ENCODE measurements around the gene SEC22A.

SEC22A gene

GRCh38 chr3:123158899-123159390, 42.8 kb upstream of the SEC22A start:
- Histone ChIP-seq H3K36me3 (ENCODE audit: insufficient read depth, low read depth, low read length) (peaks cover 60% of the 10 kb centered on the region), H3K27ac (ENCODE audit: low read length) (no peak overlapping the region), H3K9me3 (ENCODE audit: insufficient read depth, low read depth, low read length) (no peaks in the 10 kb centered on the region), H3K9ac (ENCODE audit: low read depth, low read length) (no peak overlapping the region), H3K4me1 (ENCODE audit: insufficient read depth, low read length) (no peaks in the 10 kb centered on the region), H3K27me3 (ENCODE audit: insufficient read depth, low read length) (no peaks in the 10 kb centered on the region), H3K4me3 (ENCODE audit: low read length) (no peak overlapping the region)

GRCh38 chr3:123159926-123160635, 41.7 kb upstream of the SEC22A start:
- Histone ChIP-seq H3K9ac (ENCODE audit: low read depth, low read length) (no peak overlapping the region), H3K4me3 (ENCODE audit: low read length) (no peak overlapping the region), H3K9me3 (ENCODE audit: insufficient read depth, low read depth, low read length) (no peaks in the 10 kb centered on the region), H3K27ac (ENCODE audit: low read length) (no peak overlapping the region), H3K36me3 (ENCODE audit: insufficient read depth, low read depth, low read length) (peaks cover 61% of the 10 kb centered on the region), H3K27me3 (ENCODE audit: insufficient read depth, low read length) (no peaks in the 10 kb centered on the region), H3K4me1 (ENCODE audit: insufficient read depth, low read length) (no peaks in the 10 kb centered on the region)

- H3K36me3 ChIP-seq (ENCODE audit: insufficient read depth, low read depth, low read length): peaks cover 56% of the 10 kb centered on the region
- H3K27me3 ChIP-seq (ENCODE audit: insufficient read depth, low read length): no peaks in the 10 kb centered on the region
- H3K4me3 ChIP-seq (ENCODE audit: low read length): no peak overlapping the region
- H3K9ac ChIP-seq (ENCODE audit: low read depth, low read length): no peak overlapping the region
- no peak overlapping the region for H3K27ac ChIP-seq (ENCODE audit: low read length)
- H3K4me1 ChIP-seq (ENCODE audit: insufficient read depth, low read length): no peaks in the 10 kb centered on the region
- H3K9me3 ChIP-seq (ENCODE audit: insufficient read depth, low read depth, low read length): no peaks in the 10 kb centered on the region
Measured at GRCh38 chr3:123161167-123161566, 40.6 kb upstream of the SEC22A start.

- H3K9me3 ChIP-seq (ENCODE audit: insufficient read depth, low read depth, low read length): no peaks in the 10 kb centered on the region
- peaks cover 51% of the 10 kb centered on the region for H3K36me3 ChIP-seq (ENCODE audit: insufficient read depth, low read depth, low read length)
- H3K27me3 ChIP-seq (ENCODE audit: insufficient read depth, low read length): no peaks in the 10 kb centered on the region
- H3K4me1 ChIP-seq (ENCODE audit: insufficient read depth, low read length): no peaks in the 10 kb centered on the region
- H3K27ac ChIP-seq (ENCODE audit: low read length): no peak overlapping the region
- no peak overlapping the region for H3K9ac ChIP-seq (ENCODE audit: low read depth, low read length)
- no peak overlapping the region for H3K4me3 ChIP-seq (ENCODE audit: low read length)
Measured at GRCh38 chr3:123163141-123163540, 38.6 kb upstream of the SEC22A start.

GRCh38 chr3:123165163-123165562, 36.6 kb upstream of the SEC22A start:
- Histone ChIP-seq H3K36me3 (ENCODE audit: insufficient read depth, low read depth, low read length) (peaks cover 43% of the 10 kb centered on the region), H3K27me3 (ENCODE audit: insufficient read depth, low read length) (no peaks in the 10 kb centered on the region), H3K9ac (ENCODE audit: low read depth, low read length) (no peak overlapping the region), H3K27ac (ENCODE audit: low read length) (no peak overlapping the region), H3K9me3 (ENCODE audit: insufficient read depth, low read depth, low read length) (no peaks in the 10 kb centered on the region), H3K4me3 (ENCODE audit: low read length) (no peak overlapping the region), H3K4me1 (ENCODE audit: insufficient read depth, low read length) (no peaks in the 10 kb centered on the region)

- Histone ChIP-seq H3K4me1 (ENCODE audit: insufficient read depth, low read length) (no peaks in the 10 kb centered on the region), H3K36me3 (ENCODE audit: insufficient read depth, low read depth, low read length) (peaks cover 20% of the 10 kb centered on the region), H3K9ac (ENCODE audit: low read depth, low read length) (no peak overlapping the region), H3K4me3 (ENCODE audit: low read length) (no peak overlapping the region), H3K9me3 (ENCODE audit: insufficient read depth, low read depth, low read length) (no peaks in the 10 kb centered on the region), H3K27ac (ENCODE audit: low read length) (no peak overlapping the region), H3K27me3 (ENCODE audit: insufficient read depth, low read length) (no peaks in the 10 kb centered on the region)
Measured at GRCh38 chr3:123167686-123168085, 34.1 kb upstream of the SEC22A start.

GRCh38 chr3:123168122-123168521, 33.6 kb upstream of the SEC22A start:
- Histone ChIP-seq H3K4me1 (ENCODE audit: insufficient read depth, low read length) (no peaks in the 10 kb centered on the region), H3K4me3 (ENCODE audit: low read length) (no peak overlapping the region), H3K9ac (ENCODE audit: low read depth, low read length) (no peak overlapping the region), H3K9me3 (ENCODE audit: insufficient read depth, low read depth, low read length) (no peaks in the 10 kb centered on the region), H3K36me3 (ENCODE audit: insufficient read depth, low read depth, low read length) (peaks cover 20% of the 10 kb centered on the region), H3K27ac (ENCODE audit: low read length) (no peak overlapping the region), H3K27me3 (ENCODE audit: insufficient read depth, low read length) (no peaks in the 10 kb centered on the region)

- peaks cover 20% of the 10 kb centered on the region for H3K36me3 ChIP-seq (ENCODE audit: insufficient read depth, low read depth, low read length)
- no peak overlapping the region for H3K9ac ChIP-seq (ENCODE audit: low read depth, low read length)
- H3K27me3 ChIP-seq (ENCODE audit: insufficient read depth, low read length): no peaks in the 10 kb centered on the region
- no peak overlapping the region for H3K27ac ChIP-seq (ENCODE audit: low read length)
- H3K4me1 ChIP-seq (ENCODE audit: insufficient read depth, low read length): no peaks in the 10 kb centered on the region
- no peaks in the 10 kb centered on the region for H3K9me3 ChIP-seq (ENCODE audit: insufficient read depth, low read depth, low read length)
- no peak overlapping the region for H3K4me3 ChIP-seq (ENCODE audit: low read length)
Measured at GRCh38 chr3:123168605-123169004, 33.1 kb upstream of the SEC22A start.

GRCh38 chr3:123169492-123169929, 32.2 kb upstream of the SEC22A start:
- Histone ChIP-seq H3K27ac (ENCODE audit: low read length) (no peak overlapping the region), H3K4me3 (ENCODE audit: low read length) (no peak overlapping the region), H3K27me3 (ENCODE audit: insufficient read depth, low read length) (no peaks in the 10 kb centered on the region), H3K9me3 (ENCODE audit: insufficient read depth, low read depth, low read length) (no peaks in the 10 kb centered on the region), H3K36me3 (ENCODE audit: insufficient read depth, low read depth, low read length) (peaks cover 15% of the 10 kb centered on the region), H3K9ac (ENCODE audit: low read depth, low read length) (no peak overlapping the region), H3K4me1 (ENCODE audit: insufficient read depth, low read length) (peaks cover under 1% of the 10 kb centered on the region; the same call in 1 of the 2 replicates)

GRCh38 chr3:123169930-123170329, 31.8 kb upstream of the SEC22A start:
- Histone ChIP-seq H3K9ac (ENCODE audit: low read depth, low read length) (no peak overlapping the region), H3K36me3 (ENCODE audit: insufficient read depth, low read depth, low read length) (peaks cover 10% of the 10 kb centered on the region), H3K27me3 (ENCODE audit: insufficient read depth, low read length) (no peaks in the 10 kb centered on the region), H3K4me1 (ENCODE audit: insufficient read depth, low read length) (peaks cover 3% of the 10 kb centered on the region; the same call in 1 of the 2 replicates), H3K9me3 (ENCODE audit: insufficient read depth, low read depth, low read length) (no peaks in the 10 kb centered on the region), H3K4me3 (ENCODE audit: low read length) (no peak overlapping the region), H3K27ac (ENCODE audit: low read length) (no peak overlapping the region)

- Histone ChIP-seq H3K4me1 (ENCODE audit: insufficient read depth, low read length) (no peaks in the 10 kb centered on the region), H3K4me3 (ENCODE audit: low read length) (no peak overlapping the region), H3K36me3 (ENCODE audit: insufficient read depth, low read depth, low read length) (no peaks in the 10 kb centered on the region), H3K9me3 (ENCODE audit: insufficient read depth, low read depth, low read length) (no peaks in the 10 kb centered on the region), H3K9ac (ENCODE audit: low read depth, low read length) (no peak overlapping the region), H3K27ac (ENCODE audit: low read length) (no peak overlapping the region), H3K27me3 (ENCODE audit: insufficient read depth, low read length) (no peaks in the 10 kb centered on the region)
Measured at GRCh38 chr3:123180791-123181190, 21.0 kb upstream of the SEC22A start.

- H3K9me3 ChIP-seq (ENCODE audit: insufficient read depth, low read depth, low read length): no peaks in the 10 kb centered on the region
- H3K4me3 ChIP-seq (ENCODE audit: low read length): no peak overlapping the region
- no peak overlapping the region for H3K27ac ChIP-seq (ENCODE audit: low read length)
- H3K27me3 ChIP-seq (ENCODE audit: insufficient read depth, low read length): no peaks in the 10 kb centered on the region
- H3K9ac ChIP-seq (ENCODE audit: low read depth, low read length): no peak overlapping the region
- no peaks in the 10 kb centered on the region for H3K4me1 ChIP-seq (ENCODE audit: insufficient read depth, low read length)
- no peaks in the 10 kb centered on the region for H3K36me3 ChIP-seq (ENCODE audit: insufficient read depth, low read depth, low read length)
Measured at GRCh38 chr3:123186695-123187094, 15.0 kb upstream of the SEC22A start.
